HepG2 (cell line): ENCODE results near the gene IGFL2. TPM values are rescaled to one million over a fixed set of nuclear protein-coding genes. Genes with fewer than 3 reads are reported as not detected.

Source experiments
- ATAC-seq: fragments of 200-7000 bp; cut with Tn5 transposase; 3 replicates; pipeline ENCODE4 v1.9.1; 2020; ENCODE audit warnings: mild to moderate bottlenecking, moderate library complexity
- Bru-seq: library from RNA; stranded (reverse); fragments of 400-500 nt; gene quantifications from one replicate; lab custom pipeline; 2021; lab: Mats Ljungman, UMichigan
- BruChase-seq, 2 experiments: library from RNA; stranded (reverse); fragments of 400-500 nt; gene quantifications; one replicate each; lab custom pipeline; 2021; lab: Mats Ljungman, UMichigan
- BruUV-seq: library from RNA; stranded (reverse); fragments of 400-500 nt; replicated peaks from 2 replicates; lab custom pipeline; 2021; lab: Mats Ljungman, UMichigan
- CTCF ChIA-PET: fragments of 300-600 bp; formaldehyde crosslinking; extraction: SDS; loops from one replicate; lab custom pipeline; 2021; ENCODE audit warnings: low total read pairs, inconsistent platforms, low intra/inter-chr PET ratio; lab: Yijun Ruan, JAX
- POLR2A ChIA-PET: fragments of 350-600 bp; sonication (Branson Sonifier 250); formaldehyde crosslinking; loops from one replicate; lab custom pipeline; 2020; ENCODE audit warnings: antibody characterized with exemption, inconsistent platforms; lab: Yijun Ruan, JAX
- DNase-seq: peaks from one replicate; pipeline ENCODE4 v3.0.0-alpha.2; 2015; ENCODE audit warnings: low spot score
- FAIRE-seq: peaks from 3 replicates; lab custom pipeline; 2011; peaks lifted over from hg19 to GRCh38; lab: Jason Lieb, UNC
- H2AFZ ChIP-seq: one replicate; pipeline ENCODE4 v1.6.1; 2011; ENCODE audit warnings: low read length, inconsistent platforms
- H3K27ac ChIP-seq: fragments of 300-600 bp; 3 replicates; pipeline ENCODE4 v1.8.0; 2011; ENCODE audit warnings: mixed run types, mild to moderate bottlenecking, mixed read lengths, low read length, inconsistent platforms; ENCODE audit not compliant: insufficient read depth; ENCODE audit errors: extremely low read length
- H3K27me3 ChIP-seq, 2 experiments: fragments of 200-600 bp in 1 of 2; 2 replicates in 1 of 2; 3 replicates in 1 of 2; pipeline versions ENCODE4 v1.6.0 to v1.8.0; 2011; ENCODE audit warnings: low read length in 2 of 2, mild to moderate bottlenecking in 2 of 2, moderate library complexity in 2 of 2, inconsistent platforms in 1 of 2; ENCODE audit not compliant: insufficient read depth in 2 of 2, control insufficient read depth in 1 of 2
- H3K36me3 ChIP-seq, 2 experiments: fragments of 200-600 bp in 1 of 2; replicated peaks in 1 of 2; 2 replicates in 1 of 2; 3 replicates in 1 of 2; pipeline versions ENCODE4 v1.5.1 to v1.8.0; 2011; ENCODE audit warnings: low read length in 2 of 2, inconsistent platforms in 1 of 2; ENCODE audit not compliant: insufficient read depth in 2 of 2, control insufficient read depth in 1 of 2
- H3K4me1 ChIP-seq: 2 replicates; pipeline ENCODE4 v1.5.1; 2012; ENCODE audit warnings: low read length, inconsistent platforms; ENCODE audit not compliant: insufficient read depth
- H3K4me2 ChIP-seq: 2 replicates; pipeline ENCODE4 v1.6.0; 2011; ENCODE audit warnings: low read depth, low read length, inconsistent platforms
- H3K4me3 ChIP-seq, 3 experiments: fragments of 200-600 bp in 1 of 3; sonication (generic), shearing (Covaris generic) in 1 of 3; replicated peaks in 1 of 3; 2 replicates each; pipeline ENCODE4 v1.5.1; 2011 to 2016; ENCODE audit warnings: low read length in 3 of 3, inconsistent platforms in 2 of 3, low read depth in 2 of 3, mild to moderate bottlenecking in 2 of 3, control low read depth in 1 of 3, mixed read lengths in 1 of 3; ENCODE audit not compliant: insufficient read depth in 1 of 3
- H3K79me2 ChIP-seq: one replicate; pipeline ENCODE4 v1.6.1; 2011; ENCODE audit warnings: low read length, inconsistent platforms; ENCODE audit not compliant: insufficient read depth
- H3K9ac ChIP-seq: 2 replicates; pipeline ENCODE4 v1.6.0; 2011; ENCODE audit warnings: mild to moderate bottlenecking, low read depth, low read length, inconsistent platforms; ENCODE audit not compliant: insufficient read depth
- H3K9me3 ChIP-seq: 2 replicates; pipeline ENCODE4 v1.5.1; 2012; ENCODE audit warnings: mild to moderate bottlenecking, low read length
- H4K20me1 ChIP-seq: 2 replicates; pipeline ENCODE4 v1.6.0; 2011; ENCODE audit warnings: inconsistent platforms, mild to moderate bottlenecking, low read length, moderate library complexity; ENCODE audit not compliant: insufficient read depth
- FOXP1 ChIP-seq, 2 experiments: fragments of 450-650 bp in 1 of 2; IDR thresholded peaks; 2 replicates each; pipeline ENCODE4 v1.6.1; 2017 to 2018; ENCODE audit warnings: antibody characterized with exemption in 1 of 2
- GABPA ChIP-seq, 2 experiments: IDR thresholded peaks; 2 replicates each; pipeline ENCODE4 v1.6.1; 2011 to 2016; ENCODE audit warnings: low read depth in 2 of 2, low read length in 1 of 2, missing biosample characterization in 1 of 2, missing genetic modification characterization in 1 of 2
- RBM22 ChIP-seq: fragments of 200-400 bp; formaldehyde crosslinking; optimal IDR thresholded peaks from 2 replicates; pipeline ENCODE3; 2017; ENCODE audit warnings: mild to moderate bottlenecking, low read length, moderate library complexity
- YEATS4 ChIP-seq: sonication (generic); formaldehyde crosslinking; IDR thresholded peaks from 2 replicates; pipeline ENCODE4 v1.4.0; 2020; ENCODE audit warnings: missing genetic modification reagents, borderline replicate concordance
- ZNF563 ChIP-seq: sonication (generic); formaldehyde crosslinking; IDR thresholded peaks from 2 replicates; pipeline ENCODE4 v1.8.0; 2022; ENCODE audit warnings: mild to moderate bottlenecking, moderate library complexity, missing genetic modification reagents
- ZNF580 ChIP-seq: IDR thresholded peaks from 2 replicates; pipeline ENCODE4 v1.6.1; 2016; ENCODE audit warnings: low read depth, borderline replicate concordance
- ZNF597 ChIP-seq: sonication (generic); formaldehyde crosslinking; IDR thresholded peaks from 2 replicates; pipeline ENCODE4 v1.5.0; 2020; ENCODE audit warnings: missing genetic modification reagents
- ZNF841 ChIP-seq: sonication (generic); formaldehyde crosslinking; IDR thresholded peaks from 2 replicates; pipeline ENCODE4 v1.8.1; 2023; ENCODE audit warnings: missing genetic modification reagents, borderline replicate concordance
- WGBS: methylation state at CpG from one replicate; pipeline ENCODE4 v1.1.6; 2017; ENCODE audit warnings: low lambda C conversion rate; 5-methylcytosine and 5-hydroxymethylcytosine counted together
- in situ Hi-C: cut with HindIII; loops from 2 replicates; pipeline ENCODE4 v1.10.0; 2017; ENCODE audit warnings: low pct_unique_long_range_greater_than_20kb; ENCODE audit not compliant: extremely low pct_ligation_motif_present
- intact Hi-C: fragments of 100-400 bp; cut with micrococcal nuclease; formaldehyde crosslinking; loops from one replicate; pipeline ENCODE4 v1.10.0; 2022; ENCODE audit not compliant: unreplicated experiment
- long read RNA-seq, 2 experiments: library from RNA in 1 of 2; library from polyadenylated mRNA in 1 of 2; stranded (forward) in 1 of 2; unstranded in 1 of 2; transcript quantifications; one replicate each; pipeline ENCODE4 v2.0.0, GENCODE V29; 2019 to 2022
- polyA minus RNA-seq, 3 experiments: library from RNA; depleted of rRNA, polyadenylated mRNA; stranded (reverse); fragments of >200 nt; gene quantifications; 2 replicates each; pipeline ENCODE4 v1.2.3, GENCODE V29; 2011; ENCODE audit warnings: low replicate concordance in 1 of 3
- polyA plus RNA-seq, 8 experiments: library from polyadenylated mRNA; depleted of rRNA in 3 of 8; stranded (reverse) in 7 of 8; unstranded in 1 of 8; fragments of >200 nt; fragmentation: Illumina TruSeq in 4 of 8; extraction: Trizol in 4 of 8; gene quantifications; 2 replicates each; pipeline versions ENCODE4 v1.2.1 to v1.2.3, GENCODE V29; 2011 to 2016; ENCODE audit warnings: low read depth in 4 of 8, missing spikeins in 1 of 8, mixed read lengths in 1 of 8; ENCODE audit not compliant: insufficient read depth in 1 of 8
- total RNA-seq, 5 experiments: library from RNA; depleted of rRNA; stranded (reverse); fragments of >200 nt; fragmentation: Illumina TruSeq; extraction: Trizol; gene quantifications; 2 replicates each; pipeline ENCODE4 v1.2.3, GENCODE V29; 2016; ENCODE audit warnings: low read depth in 1 of 5

Gene IGFL2
- total RNA-seq (2016; rRNA removed; fragmentation: Illumina TruSeq; extraction: Trizol) (not detected in 2 replicates), polyA plus RNA-seq (2011; rRNA removed) (not detected in 2 replicates), polyA minus RNA-seq (2011; rRNA and poly(A)+ RNA removed; ENCODE audit: low replicate concordance) (not detected in 2 replicates), Bru-seq, nascent RNA (not detected), BruChase-seq, experiment 1, labeled RNA remaining after a 6-hour chase (percentile 19 among the genes with signal in this experiment), BruChase-seq, experiment 2, labeled RNA remaining after a 2-hour chase (percentile 17 among the genes with signal in this experiment)
- total RNA-seq (2016; cell fraction: cytosol; rRNA removed; fragmentation: Illumina TruSeq; extraction: Trizol; ENCODE audit: low read depth) = not detected in 2 replicates
- not detected in 2 replicates for total RNA-seq (2016; cell fraction: insoluble cytoplasmic fraction; rRNA removed; fragmentation: Illumina TruSeq; extraction: Trizol)
- total RNA-seq (2016; cell fraction: membrane; rRNA removed; fragmentation: Illumina TruSeq; extraction: Trizol) = 0.62 TPM in 1 of 2 replicates, not detected in the other
- total RNA-seq (2016; cell fraction: nucleus; rRNA removed; fragmentation: Illumina TruSeq; extraction: Trizol) = not detected in 2 replicates
- polyA plus RNA-seq (2011; cell fraction: cytosol; rRNA removed) = not detected in 2 replicates
- polyA plus RNA-seq (2011; cell fraction: nucleus; rRNA removed) = not detected in 2 replicates
- not detected in 2 replicates for polyA plus RNA-seq (2012)
- polyA plus RNA-seq (2016; cell fraction: cytosol; fragmentation: Illumina TruSeq; extraction: Trizol; ENCODE audit: low read depth) = not detected in 2 replicates
- not detected in 2 replicates for polyA plus RNA-seq (2016; cell fraction: insoluble cytoplasmic fraction; fragmentation: Illumina TruSeq; extraction: Trizol; ENCODE audit: low read depth)
- polyA plus RNA-seq (2016; cell fraction: membrane; fragmentation: Illumina TruSeq; extraction: Trizol; ENCODE audit: low read depth) = not detected in 2 replicates
- polyA plus RNA-seq (2016; cell fraction: nucleus; fragmentation: Illumina TruSeq; extraction: Trizol; ENCODE audit: insufficient read depth, low read depth) = not detected in 2 replicates
- polyA minus RNA-seq (2011; cell fraction: cytosol; rRNA and poly(A)+ RNA removed) = not detected in 2 replicates
- polyA minus RNA-seq (2011; cell fraction: nucleus; rRNA and poly(A)+ RNA removed) = not detected in 2 replicates
- long read RNA-seq, experiment 1 = 0 reads
- long read RNA-seq, experiment 2 = 0 reads

GRCh38 chr19:46147791-46148288 lies at the start of gene IGFL2:
Gene IGFL2, plus strand, starts transcription at chr19:46148238. Its CDS starts 41 bp downstream, at chr19:46148279.
- H3K4me2 ChIP-seq = no peak within 1 kb of the TSS
- H2AFZ ChIP-seq = no peak within 1 kb of the TSS
- intact Hi-C loops = no loop called here
- DNase-seq = no peak
- no peak within 1 kb of the TSS for H3K4me3 ChIP-seq
- in situ Hi-C loops = no loop called here
- WGBS = 0% methylated on average over 6 of the region's 6 CpGs
- TF ChIP-seq RBM22 (no peak), ZNF563 (CRISPR knock-in tag) (no peak), ZNF597 (CRISPR knock-in tag) (no peak), GABPA (IDR thresholded peaks at IDR 0.05; ENCODE audit: low read depth, low read length) (no peak), GABPA (CRISPR knock-in tag; IDR thresholded peaks at IDR 0.05; ENCODE audit: low read depth) (no peak), FOXP1 (IDR thresholded peaks at IDR 0.05) (no peak), FOXP1 (CRISPR knock-in tag; IDR thresholded peaks at IDR 0.05) (no peak), ZNF580 (no peak), YEATS4 (CRISPR knock-in tag) (no peak), ZNF841 (CRISPR knock-in tag) (no peak)
- no peaks in the 10 kb centered on the region for H3K79me2 ChIP-seq
- no peaks in the 10 kb centered on the region for H3K36me3 ChIP-seq
- POLR2A ChIA-PET = no interaction called here
- no peak for ATAC-seq
- no peak within 1 kb of the TSS for H3K27ac ChIP-seq
- no peaks in the 10 kb centered on the region for H3K9me3 ChIP-seq
- no peak for FAIRE-seq
- CTCF ChIA-PET = no interaction called here
- peaks cover 0 to 10% of the 10 kb centered on the region in 2 experiments; a peak in 1 of 5 replicates for H3K27me3 ChIP-seq
- no peaks in the 10 kb centered on the region for H4K20me1 ChIP-seq
- no peaks in the 10 kb centered on the region for H3K4me1 ChIP-seq
- no TSS peak for BruUV-seq
- H3K9ac ChIP-seq = no peak within 1 kb of the TSS
